Daoy (cell line): Measurements from ENCODE around the gene WDR7. TPM values are rescaled to one million over a fixed set of nuclear protein-coding genes. Genes with fewer than 3 reads are reported as not detected.

Experiments used
- DNase-seq: peaks from one replicate; pipeline ENCODE4 v3.0.0-alpha.2; 2015; ENCODE audit warnings: low read depth
- total RNA-seq: library from RNA; depleted of rRNA; stranded (reverse); fragments of >200 nt; shearing (Covaris generic); gene quantifications from 2 replicates; pipeline ENCODE4 v1.2.3, GENCODE V29; 2014

WDR7 gene
- total RNA-seq, 1 experiment from 2014 or later: 5.8 TPM

DNA sequence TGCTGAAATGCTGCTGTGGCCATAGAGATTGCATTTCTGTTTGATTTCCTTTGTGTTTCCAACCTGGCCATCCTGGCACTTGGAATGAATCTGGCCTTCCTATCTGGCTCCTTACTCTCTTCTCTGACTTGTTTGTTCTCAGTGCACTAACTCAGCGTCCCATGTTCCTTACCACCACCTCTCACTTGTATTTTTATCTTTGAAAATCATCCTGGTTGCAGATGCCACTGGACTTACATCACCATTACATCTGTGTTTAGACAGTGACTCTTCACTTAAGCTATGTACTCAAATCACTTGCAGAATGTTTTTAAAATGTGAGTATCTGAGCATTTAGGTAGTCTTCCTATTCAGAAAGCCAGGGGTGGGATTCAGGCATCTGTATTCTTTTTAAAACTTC is 239.5 kb downstream of the WDR7 start:
- DNase-seq: peak; percentile 76

DNA sequence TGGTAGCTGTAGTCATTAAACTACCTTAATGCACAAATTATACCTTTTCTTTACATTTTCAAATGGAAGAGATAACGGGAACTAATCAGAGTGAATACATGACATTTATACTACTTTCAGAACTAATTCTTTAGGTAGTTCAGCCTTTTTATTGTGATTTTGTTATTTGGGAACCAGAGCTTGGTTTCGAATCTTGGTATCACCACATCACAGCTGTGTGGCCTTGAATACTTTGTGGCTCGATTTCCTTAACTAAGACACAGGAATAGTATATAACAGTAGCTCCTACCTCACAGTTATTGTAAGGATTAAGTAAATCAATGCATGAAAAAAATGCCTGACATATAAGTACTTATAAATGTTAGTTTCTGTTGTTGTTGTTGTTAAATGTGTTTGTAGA is 240.0 kb downstream of the WDR7 start:
- DNase-seq: no peak

DNA sequence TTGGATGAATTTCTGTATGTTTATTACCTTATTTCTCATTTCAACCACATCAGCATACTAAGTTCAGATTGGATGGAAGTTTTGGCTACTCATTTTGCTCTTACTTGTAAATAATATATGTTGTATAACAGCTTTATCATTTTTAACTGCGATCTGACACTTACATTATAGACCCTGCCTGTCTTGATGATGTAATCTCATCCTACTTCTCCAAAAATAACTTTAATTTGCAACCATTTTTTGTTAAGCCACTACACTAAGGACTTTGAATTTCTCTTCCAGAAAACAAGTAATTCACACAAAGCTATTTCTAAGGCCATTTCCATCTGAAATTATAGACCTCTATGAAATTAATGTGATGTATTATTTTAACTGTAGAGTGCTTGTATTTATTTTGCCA is 240.7 kb downstream of the WDR7 start:
- no peak for DNase-seq

DNA sequence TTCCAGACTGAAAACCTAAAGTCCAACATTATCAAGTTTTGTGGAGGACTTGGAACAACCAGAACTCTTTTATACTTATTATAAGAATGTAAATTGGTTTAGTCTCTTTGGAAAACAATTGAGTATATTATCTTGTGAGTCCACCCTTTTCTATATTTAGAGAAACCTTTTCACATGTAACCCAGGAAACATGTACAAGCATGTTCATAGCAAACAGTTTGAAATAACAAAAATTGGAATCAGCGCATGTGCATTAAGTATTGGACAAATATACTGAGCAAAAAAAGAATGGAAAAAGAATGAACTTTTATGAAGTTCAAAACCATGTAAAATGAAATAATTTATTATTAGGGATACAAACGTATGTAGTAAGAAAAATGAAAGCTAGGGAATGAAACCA is 246.0 kb downstream of the WDR7 start:
- DNase-seq: no peak

DNA sequence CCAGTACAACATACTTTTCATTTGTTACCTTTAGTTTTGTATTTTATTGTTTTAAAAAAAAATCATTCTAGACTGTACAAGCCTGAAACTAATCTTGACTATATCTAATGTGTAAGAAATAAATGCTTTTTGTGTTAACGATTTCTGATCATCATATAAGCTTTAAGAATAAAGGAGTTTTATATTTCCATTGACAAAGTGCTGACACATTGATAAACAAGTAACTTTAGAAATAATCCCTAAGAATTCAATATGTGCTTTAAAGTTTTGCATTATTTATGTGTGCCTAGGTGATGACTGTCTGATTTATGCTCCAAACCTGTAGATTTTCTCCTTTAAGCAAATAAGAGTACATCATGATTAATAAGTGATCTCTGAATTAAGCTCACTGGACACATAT is 248.5 kb downstream of the WDR7 start:
- no peak for DNase-seq

DNA sequence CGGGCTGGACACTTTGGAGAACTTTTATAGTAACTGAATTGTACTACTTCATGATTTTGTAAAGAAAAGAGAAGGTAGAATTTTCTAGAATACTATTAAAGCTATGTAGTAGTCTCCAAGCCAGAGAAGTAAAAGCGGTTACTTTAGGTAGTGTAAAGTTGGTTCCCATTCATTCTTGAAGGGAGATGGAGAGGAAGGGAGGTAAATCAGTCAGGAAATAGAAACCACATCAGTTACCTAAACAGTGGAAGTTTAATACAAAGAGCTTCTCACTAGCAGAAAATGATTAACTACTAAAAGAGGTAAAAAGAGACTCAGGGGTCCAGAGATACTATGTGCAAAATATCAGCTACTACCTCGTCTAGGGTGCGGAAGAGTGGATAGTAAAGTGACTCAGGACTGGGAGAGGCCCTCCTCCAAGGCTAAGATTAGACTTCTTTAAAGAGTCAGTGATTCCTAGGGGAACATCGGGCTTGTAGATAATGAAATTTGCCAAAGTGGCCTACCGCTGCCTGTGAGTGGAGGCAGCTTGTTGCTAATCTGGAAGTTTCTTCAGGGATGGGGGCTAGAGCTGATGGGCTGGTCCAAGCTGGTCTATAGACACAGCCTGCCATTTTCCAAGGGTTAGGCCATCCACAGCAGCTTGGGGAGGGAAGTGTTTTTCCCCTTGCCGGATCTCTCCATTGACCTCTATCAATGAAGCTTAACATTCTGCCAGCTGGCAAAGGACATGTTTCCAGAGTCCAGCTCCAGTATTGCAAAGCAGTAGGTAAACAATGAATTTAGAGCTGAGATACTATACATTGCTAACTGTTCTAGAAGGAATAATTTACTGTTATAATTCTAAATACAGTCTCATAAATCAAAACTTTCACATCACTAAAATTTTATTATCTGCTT is 249.3 kb downstream of the WDR7 start:
- DNase-seq: no peak

DNA sequence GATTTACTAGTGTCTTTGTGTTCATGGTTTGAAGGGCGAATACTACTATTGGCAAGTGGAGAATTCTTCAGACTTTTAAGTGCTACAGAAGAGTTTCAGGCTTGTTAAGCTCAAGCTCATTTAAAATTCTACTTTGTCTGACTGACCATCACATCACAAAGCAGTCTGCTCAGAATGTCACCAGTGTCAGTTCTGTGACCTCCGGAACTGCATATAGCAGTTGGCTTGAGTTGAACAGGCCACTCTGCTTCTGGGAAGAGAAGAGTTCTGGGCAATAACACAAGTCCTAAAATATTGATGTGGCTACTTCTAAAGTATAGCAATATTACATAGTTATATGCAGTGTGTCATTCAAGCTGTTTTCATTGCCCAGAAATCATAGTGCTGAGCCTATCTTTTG is 250.8 kb downstream of the WDR7 start:
- DNase-seq: no peak

DNA sequence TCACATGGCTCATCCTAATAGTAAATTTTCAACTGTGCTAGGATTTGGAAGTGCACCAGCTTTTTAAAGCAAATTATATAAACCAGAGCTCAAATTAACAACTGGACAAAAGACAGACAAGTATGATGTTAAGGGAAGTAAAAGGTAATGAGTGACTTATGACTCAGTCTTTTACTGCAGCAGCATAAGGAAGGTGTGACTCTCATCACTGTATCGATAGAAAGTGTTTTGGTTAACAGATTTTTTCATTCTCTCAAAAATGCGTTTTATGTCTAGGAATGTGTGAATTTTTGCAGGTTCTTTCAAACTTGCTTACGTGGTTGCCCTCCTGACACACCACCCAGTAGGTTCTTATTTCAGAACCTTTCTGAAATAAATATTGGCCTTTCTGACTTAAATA is 251.5 kb downstream of the WDR7 start:
- DNase-seq: no peak

DNA sequence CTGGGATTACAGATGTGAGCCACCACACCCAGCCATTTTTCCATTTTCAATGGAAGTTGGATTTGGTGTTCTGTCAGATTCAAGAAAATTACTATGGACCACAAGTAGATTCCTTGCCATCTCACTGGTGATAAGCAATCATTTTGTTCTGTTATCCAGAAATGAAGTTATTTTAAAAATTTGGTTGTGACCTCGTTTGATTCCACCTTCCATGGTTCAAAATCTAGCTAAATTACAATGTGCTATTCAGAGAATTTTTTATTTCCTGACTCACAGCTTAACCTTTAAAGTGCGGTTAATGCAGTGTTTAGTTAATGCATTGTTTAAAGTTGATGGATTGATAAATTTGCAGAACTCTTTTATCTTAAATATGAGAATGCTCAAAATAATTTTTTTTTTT is 252.5 kb downstream of the WDR7 start:
- no peak for DNase-seq

DNA sequence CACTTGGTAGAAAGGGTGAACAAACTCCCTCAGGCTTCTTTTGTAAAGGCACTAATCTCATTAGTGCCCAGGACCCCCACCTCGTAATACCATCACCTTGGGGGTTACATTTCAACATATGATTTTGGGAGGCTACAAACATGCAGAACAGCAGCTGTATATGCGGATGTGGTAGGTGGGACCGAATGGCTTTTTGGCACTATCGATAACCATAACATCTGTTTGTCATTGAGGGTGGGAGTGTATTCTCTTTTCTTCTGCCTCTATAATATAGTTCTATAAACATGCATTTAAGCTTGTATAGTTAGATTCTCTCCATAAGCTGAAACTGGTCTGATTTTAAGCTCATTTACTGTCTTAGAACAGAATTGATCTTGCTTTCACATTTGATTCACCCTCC is 256.6 kb downstream of the WDR7 start:
- DNase-seq: no peak

DNA sequence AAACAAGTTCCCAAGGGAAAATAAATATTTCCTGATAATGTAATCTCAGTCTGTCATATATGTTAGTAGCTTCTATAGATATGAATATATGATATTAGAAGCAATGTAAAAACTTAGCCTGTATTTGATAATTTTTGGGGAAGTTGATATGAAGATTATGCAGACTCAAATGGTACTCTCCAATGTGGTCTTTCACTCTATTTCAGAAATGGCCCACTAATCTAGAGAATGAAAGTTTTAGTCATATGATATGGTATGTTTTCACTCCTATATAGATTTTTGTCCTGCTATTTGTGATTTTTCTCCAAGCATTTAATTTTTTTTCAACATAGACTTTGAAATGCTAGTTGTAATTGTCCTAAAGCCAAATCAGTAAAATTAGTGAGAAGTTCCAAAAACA is 259.1 kb downstream of the WDR7 start:
- DNase-seq: no peak

DNA sequence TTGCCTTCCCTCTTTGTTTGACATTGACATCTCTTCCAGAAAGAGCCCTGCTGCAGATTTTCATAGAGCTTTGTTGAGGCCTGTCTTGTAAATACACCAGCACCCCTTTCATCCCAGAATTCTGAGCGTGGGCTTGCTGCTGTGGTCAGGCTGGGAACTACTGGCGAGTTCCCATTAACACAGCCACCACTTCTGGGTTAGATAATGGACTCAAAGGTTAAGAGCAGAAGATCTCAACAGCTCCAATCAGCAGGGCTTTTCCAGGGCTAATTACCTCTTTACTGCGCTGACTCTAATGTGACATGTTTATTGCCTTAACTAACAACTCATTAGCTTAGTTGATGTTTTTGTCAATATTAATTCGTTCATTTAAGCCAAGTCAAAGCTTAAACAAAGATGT is 259.8 kb downstream of the WDR7 start:
- DNase-seq: no peak

DNA sequence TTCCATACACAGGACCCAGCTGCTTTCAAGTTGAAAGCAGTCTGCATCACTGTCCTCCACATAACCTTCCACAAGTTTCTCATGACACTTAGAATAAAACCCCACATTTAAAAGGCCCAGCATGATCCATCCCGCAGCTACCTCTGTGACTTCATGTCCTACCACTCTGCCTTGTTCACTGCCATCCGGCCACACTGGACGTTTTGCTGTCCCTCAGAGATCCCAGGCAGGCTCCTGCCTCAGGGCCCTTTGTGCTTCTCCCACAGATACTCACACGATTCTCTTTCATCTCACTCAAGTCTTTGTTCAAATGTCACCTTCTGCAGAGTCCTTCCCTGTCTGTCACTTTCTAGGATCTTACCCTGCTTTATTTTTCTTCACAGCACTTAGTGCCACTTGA is 262.8 kb downstream of the WDR7 start:
- DNase-seq: no peak

DNA sequence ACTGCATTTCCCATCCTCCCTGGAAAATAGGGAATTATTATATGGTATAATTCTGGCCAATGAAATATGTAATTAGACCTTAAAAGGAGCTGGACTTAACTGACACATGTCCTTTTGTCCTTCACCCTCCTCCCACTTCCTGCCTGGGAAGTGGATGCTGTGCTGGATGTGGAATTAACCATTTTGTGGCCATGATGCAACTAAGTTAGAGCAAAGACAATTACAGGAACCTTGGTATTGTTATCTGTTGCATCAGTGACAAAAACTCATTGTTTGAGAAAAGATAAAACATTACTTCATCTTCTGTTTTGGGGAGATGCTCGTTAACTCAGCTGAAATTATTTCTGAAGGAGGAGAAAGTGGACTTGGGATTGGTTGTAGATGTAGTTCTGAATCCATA is 268.0 kb downstream of the WDR7 start:
- DNase-seq: no peak

DNA sequence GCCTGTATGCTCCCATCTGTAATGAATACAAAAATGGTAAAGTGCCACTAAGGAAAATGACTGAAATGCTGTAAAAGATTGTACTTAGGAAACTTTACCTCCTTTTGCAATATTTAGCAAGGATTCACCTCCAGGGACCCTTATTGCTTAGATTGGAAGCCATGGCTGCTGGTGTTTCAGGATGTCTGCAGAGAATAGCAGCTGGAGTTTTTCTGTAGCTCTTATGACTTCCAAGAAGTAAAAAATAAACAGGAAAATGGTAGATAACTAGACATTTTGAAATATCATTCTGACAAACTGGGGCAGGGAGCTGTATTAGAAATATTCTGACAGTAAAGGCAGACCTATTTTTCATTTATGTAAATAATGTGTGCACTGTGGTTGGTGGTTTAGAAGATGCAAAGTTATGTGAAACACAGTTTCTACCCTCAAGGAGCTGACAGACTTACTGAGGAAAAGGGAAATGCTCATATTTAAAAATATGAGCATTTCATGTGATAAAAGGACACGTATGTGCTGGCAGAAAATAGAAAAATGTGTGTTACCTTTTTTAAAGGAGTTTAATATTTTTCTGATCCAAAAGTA is 270.8 kb downstream of the WDR7 start:
- no peak for DNase-seq

DNA sequence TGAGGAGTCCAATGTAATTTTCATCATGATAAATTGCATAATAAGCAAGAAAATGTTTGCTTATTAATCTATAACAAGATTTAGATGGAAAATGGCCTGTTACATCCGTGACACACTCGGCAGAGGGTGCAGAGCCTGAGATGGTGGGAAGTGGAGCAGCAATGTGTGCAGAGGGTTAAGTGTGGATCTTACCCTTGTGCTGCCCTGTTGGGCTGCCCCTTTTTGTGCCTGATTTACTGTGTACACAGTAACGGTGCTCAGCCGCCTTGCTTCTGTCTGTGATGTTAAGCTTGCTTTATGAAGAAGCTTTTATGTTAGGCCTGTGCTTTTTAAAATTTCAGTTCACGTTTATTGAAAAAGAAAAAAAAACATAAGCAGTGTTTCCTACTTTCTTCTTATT is 275.6 kb downstream of the WDR7 start:
- DNase-seq: no peak

DNA sequence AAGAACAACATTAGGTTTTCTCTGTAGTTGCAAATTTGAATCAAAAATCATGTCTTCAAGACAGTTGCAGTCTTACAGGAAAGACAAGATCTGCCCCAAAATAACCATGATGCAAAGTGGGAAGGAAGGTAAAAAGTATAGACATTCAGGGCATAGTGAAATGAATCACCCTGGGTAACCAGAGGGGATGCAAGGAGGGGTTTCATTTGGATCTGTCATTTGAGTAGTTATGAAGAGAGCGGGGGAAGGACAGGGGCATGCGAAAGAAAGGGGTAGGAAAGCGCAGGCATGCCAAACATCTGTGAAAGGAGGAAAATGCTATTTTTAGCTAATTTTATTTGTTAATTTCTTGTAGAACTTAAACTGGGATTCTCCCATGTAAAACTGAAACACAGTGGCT is 276.6 kb downstream of the WDR7 start:
- no peak for DNase-seq

DNA sequence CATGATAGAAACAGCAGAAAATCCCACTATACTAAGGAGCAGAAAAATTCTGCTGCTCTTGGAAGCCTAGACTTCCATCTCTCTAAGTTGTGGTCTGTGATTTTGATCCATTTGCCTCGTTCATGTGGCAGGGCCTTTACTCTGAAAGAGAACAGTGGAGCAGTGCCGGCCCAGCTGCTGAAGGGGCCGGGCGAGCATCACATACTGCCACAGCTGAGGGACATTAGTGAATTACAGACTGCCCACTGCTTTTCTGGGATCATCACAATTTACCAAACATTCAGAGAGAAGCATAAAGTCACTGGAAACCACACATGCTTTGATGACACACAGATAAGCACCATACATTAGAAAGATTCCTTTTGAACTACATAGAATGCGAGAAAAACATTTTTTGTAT is 278.7 kb downstream of the WDR7 start:
- no peak for DNase-seq

DNA sequence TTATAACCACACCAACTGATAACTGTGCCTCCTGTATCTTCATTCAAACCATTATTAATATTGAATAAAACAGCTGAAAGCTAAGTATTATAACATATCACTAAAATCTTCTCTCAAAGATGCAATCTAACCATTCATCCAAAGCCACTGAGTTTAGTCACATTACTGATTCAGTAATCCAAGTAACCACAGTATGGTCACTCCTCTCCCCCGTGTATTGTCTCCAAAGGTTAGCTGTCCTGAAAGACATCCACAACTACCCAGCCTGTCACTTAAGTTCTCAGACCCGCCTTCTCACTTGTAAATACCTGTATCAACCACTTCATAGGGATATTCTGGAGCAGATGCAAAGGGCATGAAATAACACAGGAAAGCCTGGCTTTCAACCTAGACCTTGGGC is 282.3 kb downstream of the WDR7 start:
- DNase-seq: no peak

DNA sequence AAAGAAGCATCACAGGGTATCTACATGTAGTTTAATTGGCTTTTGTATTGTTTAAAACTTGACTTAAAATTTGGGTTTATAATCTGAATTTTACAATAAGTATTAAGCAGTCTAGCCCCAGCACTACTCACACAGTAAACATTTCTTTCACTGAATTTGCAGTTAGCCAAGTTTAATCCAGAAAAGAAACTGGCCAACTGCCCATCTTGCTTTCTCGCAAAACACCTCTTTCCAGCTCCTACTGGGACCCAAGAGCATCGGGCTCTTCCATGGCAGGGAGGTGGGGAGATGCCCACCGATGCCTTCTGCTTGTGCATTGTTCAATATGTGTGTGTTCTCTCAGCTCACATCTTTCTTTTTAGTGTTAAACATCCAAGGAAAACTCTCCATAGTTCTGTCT is 283.0 kb downstream of the WDR7 start:
- no peak for DNase-seq

DNA sequence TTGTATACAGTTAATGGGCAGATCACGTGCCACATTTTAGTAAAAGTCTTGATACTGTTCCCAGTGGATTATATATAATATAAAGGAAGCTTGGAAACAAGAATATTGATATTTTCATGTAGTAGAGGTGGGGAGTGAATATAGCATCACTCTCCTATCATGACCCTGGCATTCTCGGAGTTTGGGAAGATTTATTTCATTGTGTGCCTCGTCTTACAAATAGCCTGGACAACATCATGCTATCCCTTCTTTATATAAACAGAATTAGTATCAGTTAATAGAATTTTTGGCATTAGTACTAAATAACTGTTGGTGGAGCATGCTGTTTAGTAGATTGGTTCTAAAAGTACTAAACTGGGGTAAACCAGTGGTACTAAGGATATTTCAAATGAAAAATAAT is 283.7 kb downstream of the WDR7 start:
- no peak for DNase-seq

DNA sequence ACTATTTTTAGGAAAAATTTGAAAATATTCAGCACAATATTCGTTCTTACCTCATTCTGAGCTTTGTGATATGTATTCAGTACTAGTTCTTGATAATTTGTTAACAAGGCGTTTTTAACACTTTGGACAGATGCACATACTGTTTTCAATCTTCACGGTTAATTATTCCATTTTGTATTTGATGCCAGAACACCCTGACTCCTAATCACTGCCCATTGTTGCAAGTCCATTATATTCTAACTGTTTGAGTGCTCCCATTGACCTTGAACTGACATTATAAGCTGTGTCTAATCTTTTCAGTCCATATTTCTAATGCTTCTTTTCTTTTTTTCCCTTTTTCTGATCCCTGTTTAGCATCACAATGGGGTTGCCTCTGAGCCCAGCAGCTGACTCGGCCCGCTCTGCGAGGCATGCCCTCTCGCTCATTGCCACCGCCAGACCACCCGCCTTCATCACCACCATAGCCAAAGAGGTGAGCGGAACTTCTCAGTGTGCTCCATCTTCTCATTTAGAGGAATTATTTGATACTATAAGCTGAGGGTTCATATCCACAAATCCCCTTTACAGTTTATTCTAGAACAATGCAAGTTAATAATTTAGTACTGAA is 284.4 kb downstream of the WDR7 start:
- DNase-seq: no peak

DNA sequence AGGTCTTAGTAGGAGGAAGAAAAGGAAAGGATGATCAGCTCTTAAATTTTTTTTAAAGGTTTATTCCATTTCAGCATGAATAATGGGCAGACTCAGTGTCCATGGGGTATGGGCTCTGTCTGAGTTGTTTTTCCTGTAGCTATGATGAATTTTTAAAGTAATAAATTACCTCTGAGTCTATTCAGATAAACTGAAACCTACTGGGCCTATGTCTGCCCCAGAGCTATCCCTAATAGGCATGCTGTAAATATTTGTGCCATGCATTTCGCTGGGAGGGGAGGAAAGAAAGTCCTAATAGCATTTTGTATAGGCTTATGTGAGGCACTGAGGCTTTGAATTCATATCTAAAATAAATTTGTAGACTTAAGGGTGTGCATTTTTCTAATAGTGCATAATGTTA is 285.3 kb downstream of the WDR7 start:
- no peak for DNase-seq
